K562 (cell line): ENCODE data around the gene NSMCE1. TPM values are rescaled to one million over a fixed set of nuclear protein-coding genes. Genes with fewer than 3 reads are reported as not detected.

Experiments
- ARID2 ChIP-seq: fragments of 450-650 bp; IDR thresholded peaks from 2 replicates; pipeline ENCODE4 v1.6.1; 2017; ENCODE audit warnings: antibody characterized with exemption, mild to moderate bottlenecking
- CREBBP ChIP-seq: IDR thresholded peaks from one replicate; pipeline ENCODE4 v1.6.1; 2012; ENCODE audit warnings: low read depth, mild to moderate bottlenecking, control low read depth, inconsistent platforms, low read length
- FIP1L1 ChIP-seq: fragments of 200-400 bp; formaldehyde crosslinking; IDR thresholded peaks from 2 replicates; pipeline ENCODE4 v1.6.1; 2018; ENCODE audit warnings: mild to moderate bottlenecking, low read depth, low read length; ENCODE audit not compliant: poor library complexity, severe bottlenecking
- FOXA1 ChIP-seq: fragments of 450-650 bp; IDR thresholded peaks from 2 replicates; pipeline ENCODE4 v1.6.1; 2016; ENCODE audit warnings: mild to moderate bottlenecking, borderline replicate concordance
- GABPB1 ChIP-seq: sonication (generic); formaldehyde crosslinking; IDR thresholded peaks from 2 replicates; pipeline ENCODE4 v1.8.0; 2022; ENCODE audit warnings: mild to moderate bottlenecking, missing genetic modification reagents
- GTF2B ChIP-seq: IDR thresholded peaks from 2 replicates; pipeline ENCODE4 v1.6.1; 2011; ENCODE audit not compliant: insufficient read length; ENCODE audit errors: extremely low read depth
- NCOR1 ChIP-seq: fragments of 450-650 bp; IDR thresholded peaks from 2 replicates; pipeline ENCODE4 v1.6.1; 2016; ENCODE audit warnings: mild to moderate bottlenecking, moderate library complexity
- RFX1 ChIP-seq: fragments of 450-650 bp; IDR thresholded peaks from 2 replicates; pipeline ENCODE4 v1.6.1; 2016; ENCODE audit warnings: mild to moderate bottlenecking, moderate library complexity
- SNRNP70 ChIP-seq: fragments of 200-400 bp; formaldehyde crosslinking; optimal IDR thresholded peaks from 2 replicates; pipeline ENCODE3; 2017; ENCODE audit warnings: low read depth, low read length
- SP1 ChIP-seq: sonication (generic); formaldehyde crosslinking; IDR thresholded peaks from 2 replicates; pipeline ENCODE4 v1.8.1; 2022; ENCODE audit warnings: mild to moderate bottlenecking, missing genetic modification reagents
- STAG1 ChIP-seq: sonication (generic); formaldehyde crosslinking; IDR thresholded peaks from 2 replicates; pipeline ENCODE4 v1.5.0; 2020; ENCODE audit warnings: missing genetic modification reagents, borderline replicate concordance
- TEAD4 ChIP-seq, 2 experiments: sonication (generic) in 1 of 2; formaldehyde crosslinking in 1 of 2; IDR thresholded peaks; 2 replicates each; pipeline versions ENCODE4 v1.6.1 to v1.8.0; 2012 to 2022; ENCODE audit warnings: borderline replicate concordance in 1 of 2, inconsistent platforms in 1 of 2, low read length in 1 of 2, mild to moderate bottlenecking in 1 of 2, missing genetic modification reagents in 1 of 2
- polyA plus RNA-seq, 8 experiments: library from polyadenylated mRNA; depleted of rRNA in 4 of 8; stranded (reverse) in 5 of 8; unstranded in 3 of 8; fragments of >200 nt; fragmentation: Nextera tagmentation in 2 of 8; fragmentation: Illumina TruSeq in 1 of 8; extraction: Ambion mirVana in 2 of 8; extraction: Trizol in 1 of 8; gene quantifications; 2 replicates each; pipeline versions ENCODE4 v1.2.1 to v1.2.3, GENCODE V29; 2011 to 2014; ENCODE audit warnings: inconsistent platforms in 1 of 8, missing spikeins in 1 of 8
- total RNA-seq, 7 experiments: library from RNA; depleted of rRNA in 6 of 7; stranded (reverse); fragments of >200 nt in 6 of 7; fragmentation: Illumina TruSeq in 2 of 7; extraction: Trizol in 2 of 7; gene quantifications; 2 replicates each; pipeline versions ENCODE4 v1.2.1 to v1.2.3, GENCODE V29; 2011 to 2021; ENCODE audit warnings: low replicate concordance in 1 of 7
- TF ChIP-seq, protein P1 (sequence below): fragments of 200-800 bp; sonication (Bioruptor generic); IDR thresholded peaks from 2 replicates; pipeline ENCODE4 v1.6.1; 2016; ENCODE audit warnings: missing genetic modification characterization, missing compliant biosample characterization
- TF ChIP-seq, protein P2 (sequence below): fragments of 250-450 bp; sonication (Bioruptor Pico); IDR thresholded peaks from 2 replicates; pipeline ENCODE4 v1.5.0; 2021; ENCODE audit warnings: mild to moderate bottlenecking, moderate library complexity
- TF ChIP-seq, protein P3 (sequence below): fragments of 250-450 bp; sonication (Bioruptor Pico); IDR thresholded peaks from 2 replicates; pipeline ENCODE4 v1.5.1; 2021; ENCODE audit warnings: mild to moderate bottlenecking

The NSMCE1 gene
- total and polyA plus RNA-seq, 9 of the 15 experiments (the other 6 are each of a cell fraction or from before 2014, with no cell fraction given) = 52.1 to 163 (median 61.5) TPM

DNA sequence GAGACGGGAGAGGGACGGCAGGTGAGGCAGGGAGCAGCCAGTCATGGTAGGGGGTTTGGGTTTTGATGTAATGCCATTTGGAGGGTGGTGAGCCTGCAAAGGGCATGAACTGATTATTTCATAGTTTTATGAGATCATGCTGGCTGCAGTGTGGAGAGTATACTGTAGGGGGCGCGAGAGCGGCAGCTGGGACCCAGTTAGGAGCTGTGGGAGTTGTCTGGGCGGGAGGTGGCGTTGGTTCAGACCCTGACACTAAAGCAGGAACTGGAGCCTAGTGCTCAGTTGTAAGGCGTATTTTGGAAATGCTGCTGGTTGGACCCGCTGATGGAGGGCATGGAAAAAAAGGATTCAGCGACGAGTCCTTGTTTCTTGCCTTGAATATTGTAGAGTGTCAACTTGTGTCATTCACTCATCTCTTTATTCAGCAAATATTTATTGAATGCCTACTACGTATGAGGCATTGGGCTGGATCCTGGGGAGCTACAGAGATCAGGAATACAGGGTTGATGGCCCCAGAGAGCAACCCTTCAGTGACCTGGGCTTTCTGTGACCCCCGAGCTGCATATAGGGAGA lies 89.0 kb downstream of the NSMCE1 start (continued):
- TF ChIP-seq, protein P1, sequence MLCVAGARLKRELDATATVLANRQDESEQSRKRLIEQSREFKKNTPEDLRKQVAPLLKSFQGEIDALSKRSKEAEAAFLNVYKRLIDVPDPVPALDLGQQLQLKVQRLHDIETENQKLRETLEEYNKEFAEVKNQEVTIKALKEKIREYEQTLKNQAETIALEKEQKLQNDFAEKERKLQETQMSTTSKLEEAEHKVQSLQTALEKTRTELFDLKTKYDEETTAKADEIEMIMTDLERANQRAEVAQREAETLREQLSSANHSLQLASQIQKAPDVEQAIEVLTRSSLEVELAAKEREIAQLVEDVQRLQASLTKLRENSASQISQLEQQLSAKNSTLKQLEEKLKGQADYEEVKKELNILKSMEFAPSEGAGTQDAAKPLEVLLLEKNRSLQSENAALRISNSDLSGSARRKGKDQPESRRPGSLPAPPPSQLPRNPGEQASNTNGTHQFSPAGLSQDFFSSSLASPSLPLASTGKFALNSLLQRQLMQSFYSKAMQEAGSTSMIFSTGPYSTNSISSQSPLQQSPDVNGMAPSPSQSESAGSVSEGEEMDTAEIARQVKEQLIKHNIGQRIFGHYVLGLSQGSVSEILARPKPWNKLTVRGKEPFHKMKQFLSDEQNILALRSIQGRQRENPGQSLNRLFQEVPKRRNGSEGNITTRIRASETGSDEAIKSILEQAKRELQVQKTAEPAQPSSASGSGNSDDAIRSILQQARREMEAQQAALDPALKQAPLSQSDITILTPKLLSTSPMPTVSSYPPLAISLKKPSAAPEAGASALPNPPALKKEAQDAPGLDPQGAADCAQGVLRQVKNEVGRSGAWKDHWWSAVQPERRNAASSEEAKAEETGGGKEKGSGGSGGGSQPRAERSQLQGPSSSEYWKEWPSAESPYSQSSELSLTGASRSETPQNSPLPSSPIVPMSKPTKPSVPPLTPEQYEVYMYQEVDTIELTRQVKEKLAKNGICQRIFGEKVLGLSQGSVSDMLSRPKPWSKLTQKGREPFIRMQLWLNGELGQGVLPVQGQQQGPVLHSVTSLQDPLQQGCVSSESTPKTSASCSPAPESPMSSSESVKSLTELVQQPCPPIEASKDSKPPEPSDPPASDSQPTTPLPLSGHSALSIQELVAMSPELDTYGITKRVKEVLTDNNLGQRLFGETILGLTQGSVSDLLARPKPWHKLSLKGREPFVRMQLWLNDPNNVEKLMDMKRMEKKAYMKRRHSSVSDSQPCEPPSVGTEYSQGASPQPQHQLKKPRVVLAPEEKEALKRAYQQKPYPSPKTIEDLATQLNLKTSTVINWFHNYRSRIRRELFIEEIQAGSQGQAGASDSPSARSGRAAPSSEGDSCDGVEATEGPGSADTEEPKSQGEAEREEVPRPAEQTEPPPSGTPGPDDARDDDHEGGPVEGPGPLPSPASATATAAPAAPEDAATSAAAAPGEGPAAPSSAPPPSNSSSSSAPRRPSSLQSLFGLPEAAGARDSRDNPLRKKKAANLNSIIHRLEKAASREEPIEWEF (CRISPR knock-in tag) = no peak
- TF ChIP-seq GABPB1 (0 out of 2 replicates have a peak, but pooled peaks have one; percentile 21), ARID2 (peak; percentile 43; the same call in 1 of the 2 replicates), SP1 (CRISPR knock-in tag) (no peak), FOXA1 (no peak), SNRNP70 (no peak), CREBBP (no peak), FIP1L1 (no peak), GTF2B (no peak), RFX1 (no peak), STAG1 (CRISPR knock-in tag) (peak; percentile 58; the same call in 1 of the 2 replicates), NCOR1 (no peak), TEAD4 (IDR thresholded peaks at IDR 0.05; ENCODE audit: low read length) (no peak), TEAD4 (CRISPR knock-in tag; IDR thresholded peaks at IDR 0.05; ENCODE audit: borderline replicate concordance) (no peak)
- TF ChIP-seq, protein P2, sequence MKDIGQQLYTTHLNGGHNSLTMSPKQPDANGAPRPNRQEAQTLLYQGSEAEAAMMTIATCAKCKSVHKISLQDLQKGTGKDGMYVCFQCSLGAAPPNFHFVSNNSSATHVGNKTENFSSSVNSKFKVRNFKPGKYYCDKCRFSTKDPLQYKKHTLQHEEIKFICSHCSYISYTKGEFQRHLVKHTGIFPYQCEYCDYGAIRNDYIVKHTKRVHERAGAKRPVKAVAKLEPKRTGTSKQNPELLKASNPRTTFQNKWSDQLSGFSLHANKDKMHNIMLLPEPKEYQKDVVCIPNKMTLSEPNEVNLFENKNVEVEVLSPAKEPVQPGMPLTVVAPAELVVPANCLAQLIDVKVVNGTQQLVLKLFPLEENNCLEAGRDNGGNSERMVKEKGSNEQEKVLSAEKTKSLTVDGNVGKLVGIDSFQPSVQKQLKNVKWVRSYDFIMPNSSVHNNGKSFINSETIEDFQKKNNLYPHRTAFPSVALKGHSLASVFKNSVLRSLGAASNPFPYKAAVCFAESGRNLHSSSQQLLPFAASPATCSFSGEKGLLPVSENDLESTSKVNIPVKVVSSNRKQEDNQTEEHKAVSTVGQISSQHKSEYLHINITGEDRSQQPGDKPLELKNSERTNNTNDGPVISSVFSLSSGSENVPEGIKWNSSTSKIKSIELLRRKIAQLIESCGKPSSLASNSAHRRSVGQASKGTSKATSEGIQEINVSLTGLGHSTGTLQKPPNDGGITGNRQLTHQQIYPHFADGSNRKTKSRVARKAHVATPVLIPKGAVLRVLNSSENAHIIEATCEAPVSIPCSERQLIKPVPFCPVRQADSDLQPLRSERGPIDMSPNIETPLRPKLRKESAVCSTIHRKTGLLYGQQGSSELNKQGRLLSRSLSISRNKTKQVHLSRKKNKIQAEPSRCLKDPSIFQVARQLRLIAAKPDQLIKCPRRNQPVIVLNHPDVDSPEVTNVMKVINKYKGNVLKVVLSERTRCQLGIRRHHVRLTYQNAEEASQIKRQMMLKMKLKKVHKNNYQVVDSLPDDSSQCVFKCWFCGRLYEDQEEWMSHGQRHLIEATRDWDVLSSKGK (CRISPR knock-in tag) = no peak
- TF ChIP-seq, protein P3, sequence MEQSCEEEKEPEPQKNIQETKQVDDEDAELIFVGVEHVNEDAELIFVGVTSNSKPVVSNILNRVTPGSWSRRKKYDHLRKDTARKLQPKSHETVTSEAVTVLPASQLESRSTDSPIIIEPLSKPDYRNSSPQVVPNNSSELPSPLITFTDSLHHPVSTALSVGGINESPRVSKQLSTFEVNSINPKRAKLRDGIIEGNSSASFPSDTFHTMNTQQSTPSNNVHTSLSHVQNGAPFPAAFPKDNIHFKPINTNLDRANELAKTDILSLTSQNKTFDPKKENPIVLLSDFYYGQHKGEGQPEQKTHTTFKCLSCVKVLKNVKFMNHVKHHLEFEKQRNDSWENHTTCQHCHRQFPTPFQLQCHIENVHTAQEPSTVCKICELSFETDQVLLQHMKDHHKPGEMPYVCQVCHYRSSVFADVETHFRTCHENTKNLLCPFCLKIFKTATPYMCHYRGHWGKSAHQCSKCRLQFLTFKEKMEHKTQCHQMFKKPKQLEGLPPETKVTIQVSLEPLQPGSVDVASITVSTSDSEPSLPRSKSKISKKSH = no peak
